H1 (cell line): ENCODE measurements around the gene NME7. TPM values are rescaled to one million over a fixed set of nuclear protein-coding genes. Genes with fewer than 3 reads are reported as not detected.

Experiments
- CTCF ChIA-PET: fragments of 300-600 bp; sonication (Branson Sonifier 250); formaldehyde crosslinking; loops from one replicate; lab custom pipeline; 2021; ENCODE audit not compliant: partially characterized antibody; lab: Charles Lee
- POLR2A ChIA-PET: fragments of 300-600 bp; sonication (Branson Sonifier 250); formaldehyde crosslinking; loops from one replicate; lab custom pipeline; 2021; ENCODE audit warnings: inconsistent platforms; ENCODE audit not compliant: partially characterized antibody; lab: Charles Lee
- DNase-seq, 2 experiments: peaks; one replicate each; pipeline versions ENCODE4 v3.0.0 to v3.0.0-alpha.2; 2010 to 2022; ENCODE audit warnings: low spot score in 2 of 2, low read depth in 1 of 2, mixed read lengths in 1 of 2
- FAIRE-seq: peaks from 2 replicates; lab custom pipeline; 2011; peaks lifted over from hg19 to GRCh38; lab: Jason Lieb, UNC
- H2AFZ ChIP-seq: 2 replicates; pipeline ENCODE4 v1.8.1; 2012; ENCODE audit warnings: low read length, inconsistent platforms
- H2AK5ac ChIP-seq: 2 replicates; pipeline ENCODE4 v1.6.1; 2013; ENCODE audit warnings: low read depth, low read length
- H2BK120ac ChIP-seq: replicated peaks from 2 replicates; pipeline ENCODE3; 2013; ENCODE audit warnings: low read depth, low read length, inconsistent platforms
- H2BK12ac ChIP-seq: 2 replicates; pipeline ENCODE4 v1.6.1; 2013; ENCODE audit warnings: low read depth, low read length
- H2BK15ac ChIP-seq: 2 replicates; pipeline ENCODE4 v1.6.1; 2013; ENCODE audit warnings: low read length
- H2BK20ac ChIP-seq: 2 replicates; pipeline ENCODE4 v1.6.1; 2013; ENCODE audit warnings: low read length
- H2BK5ac ChIP-seq: 2 replicates; pipeline ENCODE4 v1.6.1; 2013; ENCODE audit warnings: low read depth, low read length
- H3K14ac ChIP-seq: 2 replicates; pipeline ENCODE4 v1.6.1; 2013; ENCODE audit warnings: inconsistent platforms; ENCODE audit not compliant: insufficient read length
- H3K18ac ChIP-seq: 2 replicates; pipeline ENCODE4 v1.6.1; 2013; ENCODE audit warnings: low read length; ENCODE audit errors: extremely low read depth
- H3K23ac ChIP-seq: 2 replicates; pipeline ENCODE4 v1.6.1; 2013; ENCODE audit warnings: inconsistent platforms; ENCODE audit not compliant: insufficient read length
- H3K23me2 ChIP-seq: 2 replicates; pipeline ENCODE4 v1.6.1; 2013; ENCODE audit warnings: low read depth, low read length
- H3K27ac ChIP-seq: 2 replicates; pipeline ENCODE4 v1.6.1; 2011; ENCODE audit warnings: low read depth, low read length, inconsistent platforms
- H3K27me3 ChIP-seq, 4 experiments: replicated peaks in 1 of 4; 1 replicate in 1 of 4; 2 replicates in 3 of 4; pipeline versions ENCODE4 v1.6.1 to v1.8.1; 2011 to 2013; ENCODE audit warnings: low read length in 3 of 4, mild to moderate bottlenecking in 3 of 4, inconsistent platforms in 2 of 4, mixed read lengths in 2 of 4, moderate library complexity in 1 of 4; ENCODE audit not compliant: control insufficient read depth in 3 of 4, insufficient read depth in 3 of 4; ENCODE audit errors: extremely low read depth in 1 of 4
- H3K36me3 ChIP-seq, 4 experiments: 2 replicates each; pipeline versions ENCODE4 v1.6.1 to v1.8.1; 2011 to 2013; ENCODE audit warnings: mild to moderate bottlenecking in 4 of 4, low read length in 3 of 4, moderate library complexity in 2 of 4, control low read depth in 1 of 4, inconsistent platforms in 1 of 4; ENCODE audit not compliant: insufficient read depth in 4 of 4, control insufficient read depth in 2 of 4
- H3K4ac ChIP-seq: replicated peaks from 2 replicates; pipeline ENCODE3; 2013; ENCODE audit warnings: low read length, low read depth, mixed read lengths, inconsistent platforms; ENCODE audit not compliant: insufficient read length
- H3K4me1 ChIP-seq, 4 experiments: replicated peaks in 1 of 4; 1 replicate in 1 of 4; 2 replicates in 3 of 4; pipeline versions ENCODE4 v1.6.1 to v1.8.1; 2011 to 2013; ENCODE audit warnings: low read length in 3 of 4, inconsistent platforms in 2 of 4, mixed read lengths in 1 of 4; ENCODE audit not compliant: insufficient read depth in 4 of 4, control insufficient read depth in 3 of 4
- H3K4me2 ChIP-seq, 2 experiments: 2 replicates each; pipeline versions ENCODE4 v1.6.1 to v1.8.1; 2011 to 2013; ENCODE audit warnings: low read depth in 2 of 2, low read length in 2 of 2, control low read depth in 1 of 2, inconsistent platforms in 1 of 2, mild to moderate bottlenecking in 1 of 2; ENCODE audit not compliant: insufficient read depth in 1 of 2
- H3K4me3 ChIP-seq, 4 experiments: fragments of 200-600, 300-600 bp in 1 of 4; sonication (generic), shearing (Covaris generic), sonication (Bioruptor Twin) in 1 of 4; 2 replicates each; pipeline versions ENCODE4 v1.5.1 to v1.8.1; 2011 to 2016; ENCODE audit warnings: low read length in 4 of 4, low read depth in 3 of 4, control low read depth in 2 of 4, inconsistent platforms in 2 of 4, mild to moderate bottlenecking in 2 of 4, mixed read lengths in 1 of 4, moderate library complexity in 1 of 4; ENCODE audit not compliant: insufficient read depth in 2 of 4; ENCODE audit errors: extremely low read depth in 1 of 4
- H3K56ac ChIP-seq: replicated peaks from 2 replicates; pipeline ENCODE3; 2013; ENCODE audit warnings: low read depth, mild to moderate bottlenecking, mixed read lengths, low read length, inconsistent platforms; ENCODE audit not compliant: insufficient read length
- H3K79me1 ChIP-seq: 2 replicates; pipeline ENCODE4 v1.6.1; 2013; ENCODE audit warnings: low read depth, low read length, control low read depth
- H3K79me2 ChIP-seq, 2 experiments: 2 replicates each; pipeline versions ENCODE4 v1.6.1 to v1.8.1; 2012 to 2013; ENCODE audit warnings: low read length in 2 of 2, mild to moderate bottlenecking in 2 of 2, inconsistent platforms in 1 of 2; ENCODE audit not compliant: insufficient read depth in 2 of 2, control insufficient read depth in 1 of 2
- H3K9ac ChIP-seq, 4 experiments: replicated peaks in 1 of 4; 1 replicate in 1 of 4; 2 replicates in 3 of 4; pipeline versions ENCODE4 v1.6.1 to v1.8.1; 2011 to 2013; ENCODE audit warnings: low read depth in 3 of 4, low read length in 3 of 4, control low read depth in 2 of 4, mild to moderate bottlenecking in 2 of 4, moderate library complexity in 2 of 4, inconsistent platforms in 1 of 4; ENCODE audit errors: extremely low read depth in 1 of 4
- H3K9me3 ChIP-seq, 2 experiments: 2 replicates each; pipeline versions ENCODE4 v1.6.1 to v1.8.1; 2012 to 2013; ENCODE audit warnings: mild to moderate bottlenecking in 2 of 2, moderate library complexity in 2 of 2, control low read depth in 1 of 2, inconsistent platforms in 1 of 2, low read depth in 1 of 2, low read length in 1 of 2, mixed read lengths in 1 of 2; ENCODE audit not compliant: insufficient read depth in 2 of 2
- H4K20me1 ChIP-seq, 2 experiments: replicated peaks in 1 of 2; 2 replicates each; pipeline versions ENCODE3 to v1.8.1; 2011 to 2013; ENCODE audit warnings: inconsistent platforms in 2 of 2, low read length in 2 of 2, mild to moderate bottlenecking in 1 of 2; ENCODE audit not compliant: insufficient read depth in 2 of 2, control insufficient read depth in 1 of 2
- H4K5ac ChIP-seq: 2 replicates; pipeline ENCODE4 v1.6.1; 2013; ENCODE audit warnings: low read length, low read depth, mixed read lengths, inconsistent platforms; ENCODE audit not compliant: insufficient read length
- H4K8ac ChIP-seq: 2 replicates; pipeline ENCODE4 v1.8.0; 2013; ENCODE audit warnings: mild to moderate bottlenecking, moderate library complexity, low read length, inconsistent platforms; ENCODE audit not compliant: insufficient read depth; ENCODE audit errors: extremely low read depth
- H4K91ac ChIP-seq: replicated peaks from 2 replicates; pipeline ENCODE3; 2013; ENCODE audit warnings: low read length, mixed read lengths, inconsistent platforms; ENCODE audit not compliant: insufficient read length
- SAP30 ChIP-seq: fragments of 300-600 bp; sonication (generic); IDR thresholded peaks from 2 replicates; pipeline ENCODE4 v1.7.1; 2012; ENCODE audit warnings: low read length, moderate library complexity, mild to moderate bottlenecking, inconsistent platforms; ENCODE audit not compliant: insufficient read depth, insufficient replicate concordance
- WGBS, 2 experiments: shearing (Covaris generic) in 1 of 2; methylation state at CpG; one replicate each; pipeline versions ENCODE4 v1.1.6 to v1.1.7; 2013 to 2015; ENCODE audit warnings: low lambda C conversion rate in 2 of 2, mixed read lengths in 2 of 2, inconsistent platforms in 1 of 2, low coverage in 1 of 2, missing lambda C conversion rate in 1 of 2; ENCODE audit not compliant: insufficient replicate concordance in 2 of 2, insufficient coverage in 1 of 2, insufficient read length in 1 of 2; ENCODE audit errors: extremely low coverage in 1 of 2, missing lambda C conversion rate in 1 of 2; 5-methylcytosine and 5-hydroxymethylcytosine counted together
- polyA plus RNA-seq, 7 experiments: library from polyadenylated mRNA; depleted of rRNA in 3 of 7; stranded (reverse) in 5 of 7; unstranded in 2 of 7; fragments of >200 nt in 5 of 7; fragments of 200-250 nt in 2 of 7; gene quantifications; 1 replicate in 5 of 7; 2 replicates in 1 of 7; 4 replicates in 1 of 7; pipeline versions ENCODE4 v1.2.1 to v1.2.3, GENCODE V29; 2011 to 2013; ENCODE audit warnings: missing spikeins in 2 of 7, mixed read lengths in 2 of 7
- total RNA-seq: library from RNA; stranded (reverse); fragmentation: NEBNext Ultra II Directional; extraction: Animal tissue kit (Norgen Biotek cat#: 25700); gene quantifications from 2 replicates; pipeline ENCODE4 v1.2.1, GENCODE V29; 2021

The NME7 gene
- total and polyA plus RNA-seq, 2 of the 8 experiments (the other 6 are each of a cell fraction or from before 2014, with no cell fraction given) = 11.6 to 28.5 TPM

GRCh38 chr1:169149555-169150286, 217.9 kb downstream of the NME7 start:
- 100% methylated on average over 2 of the region's 2 CpGs; no CpG with 5 or more reads in 1 of the 2 experiments for WGBS, 2 experiments
- ChIA-PET CTCF (interaction anchor here (0.6 to 1.0 kb wide), 3 partner anchors 9 to 549 kb away, joined by 3 read pairs; no protein-coding TSS in a partner anchor), POLR2A (interaction anchor here (0.6 kb wide), 1 partner anchor 1905 kb away, joined by 3 read pairs; no protein-coding TSS in a partner anchor)

More at GRCh38 chr1:169149555-169150286, 217.9 kb downstream of the NME7 start:
- Histone ChIP-seq H3K9me3 (no peaks in the 10 kb centered on the region), H2BK5ac (no peak overlapping the region), H2BK120ac (no peak overlapping the region), H3K18ac (no peak overlapping the region), H3K23ac (no peak overlapping the region), H3K4me3 (no peak overlapping the region), H4K5ac (no peak overlapping the region), H2AK5ac (no peak overlapping the region), H2BK12ac (no peak overlapping the region), H3K79me1 (no peaks in the 10 kb centered on the region), H3K4me1 (no peaks in the 10 kb centered on the region), H3K4ac (no peak overlapping the region), H3K36me3 (no peaks in the 10 kb centered on the region), H4K91ac (no peak overlapping the region), H3K9ac (no peak overlapping the region), H4K8ac (no peak overlapping the region), H3K79me2 (no peaks in the 10 kb centered on the region), H2BK15ac (no peak overlapping the region), H3K27ac (no peak overlapping the region), H3K56ac (no peak overlapping the region), H4K20me1 (no peaks in the 10 kb centered on the region), H3K23me2 (no peaks in the 10 kb centered on the region), H2BK20ac (no peak overlapping the region), H3K27me3 (no peaks in the 10 kb centered on the region), H2AFZ (no peak overlapping the region), H3K14ac (no peak overlapping the region), H3K4me2 (no peak overlapping the region)
- no peak for TF ChIP-seq SAP30
- no peak for DNase-seq
- no peak for FAIRE-seq
